Lower lobe of right lung (tissue), 2 donors: ENCODE results near the gene HIRIP3. TPM values are rescaled to one million over a fixed set of nuclear protein-coding genes. Genes with fewer than 3 reads are reported as not detected.

Source experiments
- ATAC-seq, 2 donors: fragments of 200-7000 bp; cut with Tn5 transposase; one replicate each; pipeline ENCODE4 v1.9.1; 2020 to 2022; ENCODE audit warnings: mild to moderate bottlenecking in 2 of 2, moderate library complexity in 2 of 2
- DNase-seq: peaks from one replicate; pipeline ENCODE4 v3.0.0-alpha.2; 2020
- H3K27ac ChIP-seq: fragments of 200-600 bp; one replicate; pipeline ENCODE4 v1.8.0; 2022
- H3K27me3 ChIP-seq: fragments of 200-600 bp; one replicate; pipeline ENCODE4 v1.8.0; 2022; ENCODE audit warnings: low read depth
- H3K36me3 ChIP-seq: fragments of 200-600 bp; one replicate; pipeline ENCODE4 v1.8.0; 2022; ENCODE audit warnings: mild to moderate bottlenecking
- H3K4me1 ChIP-seq: fragments of 200-600 bp; one replicate; pipeline ENCODE4 v1.8.0; 2022
- H3K4me3 ChIP-seq: fragments of 200-600 bp; one replicate; pipeline ENCODE4 v1.8.0; 2022; ENCODE audit warnings: mild to moderate bottlenecking
- H3K9me3 ChIP-seq: fragments of 200-600 bp; one replicate; pipeline ENCODE4 v1.8.0; 2022
- CTCF ChIP-seq: fragments of 200-600 bp; IDR thresholded peaks from one replicate; pipeline ENCODE4 v1.8.0; 2022; ENCODE audit warnings: antibody characterized with exemption, mild to moderate bottlenecking
- intact Hi-C: fragments of 100-400 bp; cut with DNase I; formaldehyde crosslinking; loops from one replicate; pipeline ENCODE4 v1.11.0; 2022
- total RNA-seq: library from RNA; stranded (reverse); fragmentation: NEBNext Ultra II Directional; extraction: Animal tissue kit (Norgen Biotek cat#: 25700); gene quantifications from one replicate; pipeline ENCODE4 v1.2.1, GENCODE V29; 2021
- donor health status: DM: no; HTN: yes; CAD: no; lungs with severe emphysema.

HIRIP3 gene
- total RNA-seq, 1 donor from 2014 or later: 22.1 TPM

GRCh38 chr16:29988346-29989075 is 6.9 kb downstream of the HIRIP3 start:
- intact Hi-C loops: no loop called here
- Histone ChIP-seq H3K9me3 (no peaks in the 10 kb centered on the region), H3K4me3 (peak overlapping the region; percentile 38), H3K27ac (peak overlapping the region; percentile 65), H3K36me3 (peaks cover 97% of the 10 kb centered on the region), H3K27me3 (no peaks in the 10 kb centered on the region), H3K4me1 (peaks cover 58% of the 10 kb centered on the region)
- TF ChIP-seq CTCF: no peak
- peak; percentile 3 to 8 for ATAC-seq
- DNase-seq: peak; percentile 49

GRCh38 chr16:29987371-29988085 is 7.9 kb downstream of the HIRIP3 start:
- TF ChIP-seq CTCF: no peak
- H3K4me1 ChIP-seq: peaks cover 55% of the 10 kb centered on the region
- H3K27me3 ChIP-seq: no peaks in the 10 kb centered on the region
- intact Hi-C loops: no loop called here
- ATAC-seq (no peak), DNase-seq (peak; percentile 39)
- H3K27ac ChIP-seq: peak overlapping the region; percentile 65
- H3K9me3 ChIP-seq: no peaks in the 10 kb centered on the region
- H3K36me3 ChIP-seq: peaks cover 97% of the 10 kb centered on the region
- peak overlapping the region; percentile 38 for H3K4me3 ChIP-seq

GRCh38 chr16:29986931-29987330 is 8.5 kb downstream of the HIRIP3 start:
- Histone ChIP-seq H3K36me3 (peaks cover 97% of the 10 kb centered on the region), H3K4me3 (peak overlapping the region; percentile 38), H3K27me3 (no peaks in the 10 kb centered on the region), H3K4me1 (peaks cover 51% of the 10 kb centered on the region), H3K9me3 (no peaks in the 10 kb centered on the region), H3K27ac (no peak overlapping the region)
- intact Hi-C loops: no loop called here
- TF ChIP-seq CTCF: no peak
- no peak for ATAC-seq
- peak; percentile 30 for DNase-seq

- ATAC-seq (no peak), DNase-seq (peak; percentile 44)
- H3K9me3 ChIP-seq: no peaks in the 10 kb centered on the region
- intact Hi-C loops: no loop called here
- H3K27me3 ChIP-seq: no peaks in the 10 kb centered on the region
- TF ChIP-seq CTCF: no peak
- H3K27ac ChIP-seq: no peak overlapping the region
- peaks cover 45% of the 10 kb centered on the region for H3K4me1 ChIP-seq
- H3K4me3 ChIP-seq: no peak overlapping the region
- peaks cover 97% of the 10 kb centered on the region for H3K36me3 ChIP-seq
Observed at GRCh38 chr16:29986231-29986630, 9.2 kb downstream of the HIRIP3 start.

GRCh38 chr16:29985271-29985811 is 10.1 kb downstream of the HIRIP3 start:
- no peak for TF ChIP-seq CTCF
- intact Hi-C loops: no loop called here
- Histone ChIP-seq H3K4me3 (no peak overlapping the region), H3K27ac (peak overlapping the region; percentile 38), H3K9me3 (no peaks in the 10 kb centered on the region), H3K27me3 (no peaks in the 10 kb centered on the region), H3K4me1 (peaks cover 36% of the 10 kb centered on the region), H3K36me3 (peaks cover 97% of the 10 kb centered on the region)
- peak; percentile 43 for DNase-seq
- no peak for ATAC-seq
